ENCODE results near the gene CLTCL1.

DNA sequence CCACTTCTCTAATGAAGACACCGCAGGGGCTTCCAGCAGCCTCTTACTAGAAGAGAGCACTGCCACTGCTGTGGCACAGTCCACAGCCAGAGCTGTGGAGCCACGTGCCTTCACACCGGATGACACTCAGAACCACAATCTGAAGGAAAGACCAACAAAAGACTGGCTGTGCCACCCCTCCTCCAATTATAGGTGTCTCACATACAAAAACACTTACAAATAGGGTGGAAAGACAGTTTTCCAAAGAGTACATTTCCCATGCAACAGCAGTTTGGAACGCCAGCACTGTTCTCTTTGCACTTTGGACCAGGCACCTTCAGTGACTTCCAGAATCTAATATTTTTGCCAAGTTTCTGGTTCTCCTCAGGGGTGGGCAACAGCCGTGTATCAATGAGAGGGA, 74.9 kb downstream of the CLTCL1 start:
- TF ChIP-seq, protein P1, sequence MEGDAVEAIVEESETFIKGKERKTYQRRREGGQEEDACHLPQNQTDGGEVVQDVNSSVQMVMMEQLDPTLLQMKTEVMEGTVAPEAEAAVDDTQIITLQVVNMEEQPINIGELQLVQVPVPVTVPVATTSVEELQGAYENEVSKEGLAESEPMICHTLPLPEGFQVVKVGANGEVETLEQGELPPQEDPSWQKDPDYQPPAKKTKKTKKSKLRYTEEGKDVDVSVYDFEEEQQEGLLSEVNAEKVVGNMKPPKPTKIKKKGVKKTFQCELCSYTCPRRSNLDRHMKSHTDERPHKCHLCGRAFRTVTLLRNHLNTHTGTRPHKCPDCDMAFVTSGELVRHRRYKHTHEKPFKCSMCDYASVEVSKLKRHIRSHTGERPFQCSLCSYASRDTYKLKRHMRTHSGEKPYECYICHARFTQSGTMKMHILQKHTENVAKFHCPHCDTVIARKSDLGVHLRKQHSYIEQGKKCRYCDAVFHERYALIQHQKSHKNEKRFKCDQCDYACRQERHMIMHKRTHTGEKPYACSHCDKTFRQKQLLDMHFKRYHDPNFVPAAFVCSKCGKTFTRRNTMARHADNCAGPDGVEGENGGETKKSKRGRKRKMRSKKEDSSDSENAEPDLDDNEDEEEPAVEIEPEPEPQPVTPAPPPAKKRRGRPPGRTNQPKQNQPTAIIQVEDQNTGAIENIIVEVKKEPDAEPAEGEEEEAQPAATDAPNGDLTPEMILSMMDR (IDR thresholded peaks at IDR 0.05), result no peak
- no peak for TF ChIP-seq POLR2A (IDR thresholded peaks at IDR 0.05)

Data from heart left ventricle (tissue), 13 donors.